Measurements from ENCODE around the gene TMEM106B.

The TMEM106B gene

GRCh38 chr7:12239806-12240205 is 28.7 kb downstream of the TMEM106B start:
- H3K9ac ChIP-seq (ENCODE audit: low read depth, low read length) = no peak overlapping the region
- H3K4me1 ChIP-seq (ENCODE audit: insufficient read depth, low read length) = no peaks in the 10 kb centered on the region
- H3K36me3 ChIP-seq (ENCODE audit: insufficient read depth, low read length) = no peaks in the 10 kb centered on the region; the same call in 1 of the 2 replicates
- H3K9me3 ChIP-seq (ENCODE audit: control insufficient read depth, insufficient read depth, low read length) = no peaks in the 10 kb centered on the region

GRCh38 chr7:12244129-12244528 is 33.0 kb downstream of the TMEM106B start:
- no peaks in the 10 kb centered on the region for H3K36me3 ChIP-seq (ENCODE audit: insufficient read depth, low read length)
- no peak overlapping the region for H3K9ac ChIP-seq (ENCODE audit: low read depth, low read length)
- H3K4me1 ChIP-seq (ENCODE audit: insufficient read depth, low read length) = no peaks in the 10 kb centered on the region
- no peaks in the 10 kb centered on the region for H3K9me3 ChIP-seq (ENCODE audit: control insufficient read depth, insufficient read depth, low read length)

GRCh38 chr7:12244694-12245093 is 33.6 kb downstream of the TMEM106B start:
- H3K36me3 ChIP-seq (ENCODE audit: insufficient read depth, low read length) = no peaks in the 10 kb centered on the region
- no peaks in the 10 kb centered on the region for H3K4me1 ChIP-seq (ENCODE audit: insufficient read depth, low read length)
- no peak overlapping the region for H3K9ac ChIP-seq (ENCODE audit: low read depth, low read length)
- H3K9me3 ChIP-seq (ENCODE audit: control insufficient read depth, insufficient read depth, low read length) = no peaks in the 10 kb centered on the region

GRCh38 chr7:12249706-12250105 is 38.6 kb downstream of the TMEM106B start:
- Histone ChIP-seq H3K36me3 (ENCODE audit: insufficient read depth, low read length) (no peaks in the 10 kb centered on the region), H3K9me3 (ENCODE audit: control insufficient read depth, insufficient read depth, low read length) (no peaks in the 10 kb centered on the region), H3K9ac (ENCODE audit: low read depth, low read length) (no peak overlapping the region), H3K4me1 (ENCODE audit: insufficient read depth, low read length) (no peaks in the 10 kb centered on the region)

GRCh38 chr7:12250232-12250631 is 39.1 kb downstream of the TMEM106B start:
- H3K4me1 ChIP-seq (ENCODE audit: insufficient read depth, low read length) = no peaks in the 10 kb centered on the region
- no peaks in the 10 kb centered on the region for H3K36me3 ChIP-seq (ENCODE audit: insufficient read depth, low read length)
- H3K9ac ChIP-seq (ENCODE audit: low read depth, low read length) = no peak overlapping the region
- H3K9me3 ChIP-seq (ENCODE audit: control insufficient read depth, insufficient read depth, low read length) = no peaks in the 10 kb centered on the region

- H3K9me3 ChIP-seq (ENCODE audit: control insufficient read depth, insufficient read depth, low read length) = no peaks in the 10 kb centered on the region
- no peaks in the 10 kb centered on the region for H3K36me3 ChIP-seq (ENCODE audit: insufficient read depth, low read length)
- no peak overlapping the region for H3K9ac ChIP-seq (ENCODE audit: low read depth, low read length)
- H3K4me1 ChIP-seq (ENCODE audit: insufficient read depth, low read length) = no peaks in the 10 kb centered on the region
Measured at GRCh38 chr7:12256090-12256489, 45.0 kb downstream of the TMEM106B start.

GRCh38 chr7:12257582-12257981 is 46.5 kb downstream of the TMEM106B start:
- H3K36me3 ChIP-seq (ENCODE audit: insufficient read depth, low read length) = no peaks in the 10 kb centered on the region
- H3K4me1 ChIP-seq (ENCODE audit: insufficient read depth, low read length) = no peaks in the 10 kb centered on the region
- no peak overlapping the region for H3K9ac ChIP-seq (ENCODE audit: low read depth, low read length)
- no peaks in the 10 kb centered on the region for H3K9me3 ChIP-seq (ENCODE audit: control insufficient read depth, insufficient read depth, low read length)

- no peaks in the 10 kb centered on the region for H3K4me1 ChIP-seq (ENCODE audit: insufficient read depth, low read length)
- H3K9ac ChIP-seq (ENCODE audit: low read depth, low read length) = no peak overlapping the region
- H3K36me3 ChIP-seq (ENCODE audit: insufficient read depth, low read length) = no peaks in the 10 kb centered on the region
- no peaks in the 10 kb centered on the region for H3K9me3 ChIP-seq (ENCODE audit: control insufficient read depth, insufficient read depth, low read length)
Measured at GRCh38 chr7:12258074-12258473, 47.0 kb downstream of the TMEM106B start.

GRCh38 chr7:12267542-12267941 is 56.4 kb downstream of the TMEM106B start:
- Histone ChIP-seq H3K4me1 (ENCODE audit: insufficient read depth, low read length) (no peaks in the 10 kb centered on the region), H3K9me3 (ENCODE audit: control insufficient read depth, insufficient read depth, low read length) (no peaks in the 10 kb centered on the region), H3K36me3 (ENCODE audit: insufficient read depth, low read length) (no peaks in the 10 kb centered on the region), H3K9ac (ENCODE audit: low read depth, low read length) (no peak overlapping the region)

- Histone ChIP-seq H3K9me3 (ENCODE audit: control insufficient read depth, insufficient read depth, low read length) (no peaks in the 10 kb centered on the region), H3K9ac (ENCODE audit: low read depth, low read length) (no peak overlapping the region), H3K36me3 (ENCODE audit: insufficient read depth, low read length) (no peaks in the 10 kb centered on the region), H3K4me1 (ENCODE audit: insufficient read depth, low read length) (no peaks in the 10 kb centered on the region)
Measured at GRCh38 chr7:12269100-12269895, 58.2 kb downstream of the TMEM106B start.

GRCh38 chr7:12281038-12281437 is 69.9 kb downstream of the TMEM106B start:
- H3K9ac ChIP-seq (ENCODE audit: low read depth, low read length) = no peak overlapping the region
- no peaks in the 10 kb centered on the region for H3K36me3 ChIP-seq (ENCODE audit: insufficient read depth, low read length)
- no peaks in the 10 kb centered on the region for H3K9me3 ChIP-seq (ENCODE audit: control insufficient read depth, insufficient read depth, low read length)
- no peaks in the 10 kb centered on the region for H3K4me1 ChIP-seq (ENCODE audit: insufficient read depth, low read length)

- Histone ChIP-seq H3K36me3 (ENCODE audit: insufficient read depth, low read length) (no peaks in the 10 kb centered on the region), H3K9ac (ENCODE audit: low read depth, low read length) (no peak overlapping the region), H3K4me1 (ENCODE audit: insufficient read depth, low read length) (no peaks in the 10 kb centered on the region), H3K9me3 (ENCODE audit: control insufficient read depth, insufficient read depth, low read length) (no peaks in the 10 kb centered on the region; the same call in 1 of the 2 replicates)
Measured at GRCh38 chr7:12287901-12288300, 76.8 kb downstream of the TMEM106B start.

- Histone ChIP-seq H3K9ac (ENCODE audit: low read depth, low read length) (no peak overlapping the region), H3K36me3 (ENCODE audit: insufficient read depth, low read length) (no peaks in the 10 kb centered on the region), H3K9me3 (ENCODE audit: control insufficient read depth, insufficient read depth, low read length) (no peaks in the 10 kb centered on the region; the same call in 1 of the 2 replicates), H3K4me1 (ENCODE audit: insufficient read depth, low read length) (no peaks in the 10 kb centered on the region)
Measured at GRCh38 chr7:12289996-12290395, 78.9 kb downstream of the TMEM106B start.

- Histone ChIP-seq H3K36me3 (ENCODE audit: insufficient read depth, low read length) (no peaks in the 10 kb centered on the region), H3K4me1 (ENCODE audit: insufficient read depth, low read length) (no peaks in the 10 kb centered on the region), H3K9ac (ENCODE audit: low read depth, low read length) (no peak overlapping the region), H3K9me3 (ENCODE audit: control insufficient read depth, insufficient read depth, low read length) (no peaks in the 10 kb centered on the region; the same call in 1 of the 2 replicates)
Measured at GRCh38 chr7:12290761-12291160, 79.7 kb downstream of the TMEM106B start.

GRCh38 chr7:12291870-12292269 is 80.8 kb downstream of the TMEM106B start:
- no peaks in the 10 kb centered on the region for H3K36me3 ChIP-seq (ENCODE audit: insufficient read depth, low read length)
- no peaks in the 10 kb centered on the region; the same call in 1 of the 2 replicates for H3K9me3 ChIP-seq (ENCODE audit: control insufficient read depth, insufficient read depth, low read length)
- H3K9ac ChIP-seq (ENCODE audit: low read depth, low read length) = no peak overlapping the region
- H3K4me1 ChIP-seq (ENCODE audit: insufficient read depth, low read length) = no peaks in the 10 kb centered on the region
